ENCODE measurements around the gene LOXL3. TPM values are rescaled to one million over a fixed set of nuclear protein-coding genes. Genes with fewer than 3 reads are reported as not detected.

Gene LOXL3
- total and polyA plus RNA-seq, 2 of the 8 experiments (the other 6 are each of a cell fraction or from before 2014, with no cell fraction given): 22.4 to 27.2 TPM

DNA sequence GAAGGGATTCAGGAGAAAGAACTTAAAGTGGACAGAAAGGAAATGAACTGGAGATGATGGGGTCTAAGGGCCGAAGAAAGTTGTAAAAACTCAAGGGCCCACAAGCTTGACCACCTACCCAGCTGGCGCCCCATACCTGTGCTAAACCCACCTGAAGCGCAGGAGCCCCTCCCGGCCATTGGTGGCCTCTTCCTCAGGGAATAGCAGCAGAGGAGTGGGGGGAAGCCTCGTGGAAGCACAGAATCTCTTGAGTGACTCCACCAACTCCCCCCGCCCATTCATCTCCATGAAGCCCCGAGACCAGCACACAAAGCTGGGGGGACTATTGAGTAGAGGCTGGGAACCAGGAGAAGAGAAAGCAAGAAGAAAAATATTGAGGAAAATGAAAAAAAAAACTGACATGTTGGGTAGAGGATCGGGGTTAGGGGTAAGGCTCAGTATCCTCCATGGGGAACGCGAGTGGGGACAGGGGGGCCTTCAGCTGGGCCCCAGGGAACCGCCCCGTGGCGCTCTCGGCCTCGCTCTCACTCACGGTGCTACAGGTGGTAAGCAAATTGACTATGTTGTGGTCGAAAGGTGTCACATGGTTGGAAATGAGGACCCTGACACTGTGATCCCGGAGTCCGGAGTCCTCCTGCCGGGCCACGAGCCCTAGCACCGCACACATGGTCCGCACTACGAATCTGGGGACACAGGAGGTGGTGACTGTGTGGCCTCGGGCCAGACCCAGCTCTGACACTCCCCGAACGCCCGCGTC lies 25.0 kb downstream of the LOXL3 start (continued):
- TF ChIP-seq, protein P1, sequence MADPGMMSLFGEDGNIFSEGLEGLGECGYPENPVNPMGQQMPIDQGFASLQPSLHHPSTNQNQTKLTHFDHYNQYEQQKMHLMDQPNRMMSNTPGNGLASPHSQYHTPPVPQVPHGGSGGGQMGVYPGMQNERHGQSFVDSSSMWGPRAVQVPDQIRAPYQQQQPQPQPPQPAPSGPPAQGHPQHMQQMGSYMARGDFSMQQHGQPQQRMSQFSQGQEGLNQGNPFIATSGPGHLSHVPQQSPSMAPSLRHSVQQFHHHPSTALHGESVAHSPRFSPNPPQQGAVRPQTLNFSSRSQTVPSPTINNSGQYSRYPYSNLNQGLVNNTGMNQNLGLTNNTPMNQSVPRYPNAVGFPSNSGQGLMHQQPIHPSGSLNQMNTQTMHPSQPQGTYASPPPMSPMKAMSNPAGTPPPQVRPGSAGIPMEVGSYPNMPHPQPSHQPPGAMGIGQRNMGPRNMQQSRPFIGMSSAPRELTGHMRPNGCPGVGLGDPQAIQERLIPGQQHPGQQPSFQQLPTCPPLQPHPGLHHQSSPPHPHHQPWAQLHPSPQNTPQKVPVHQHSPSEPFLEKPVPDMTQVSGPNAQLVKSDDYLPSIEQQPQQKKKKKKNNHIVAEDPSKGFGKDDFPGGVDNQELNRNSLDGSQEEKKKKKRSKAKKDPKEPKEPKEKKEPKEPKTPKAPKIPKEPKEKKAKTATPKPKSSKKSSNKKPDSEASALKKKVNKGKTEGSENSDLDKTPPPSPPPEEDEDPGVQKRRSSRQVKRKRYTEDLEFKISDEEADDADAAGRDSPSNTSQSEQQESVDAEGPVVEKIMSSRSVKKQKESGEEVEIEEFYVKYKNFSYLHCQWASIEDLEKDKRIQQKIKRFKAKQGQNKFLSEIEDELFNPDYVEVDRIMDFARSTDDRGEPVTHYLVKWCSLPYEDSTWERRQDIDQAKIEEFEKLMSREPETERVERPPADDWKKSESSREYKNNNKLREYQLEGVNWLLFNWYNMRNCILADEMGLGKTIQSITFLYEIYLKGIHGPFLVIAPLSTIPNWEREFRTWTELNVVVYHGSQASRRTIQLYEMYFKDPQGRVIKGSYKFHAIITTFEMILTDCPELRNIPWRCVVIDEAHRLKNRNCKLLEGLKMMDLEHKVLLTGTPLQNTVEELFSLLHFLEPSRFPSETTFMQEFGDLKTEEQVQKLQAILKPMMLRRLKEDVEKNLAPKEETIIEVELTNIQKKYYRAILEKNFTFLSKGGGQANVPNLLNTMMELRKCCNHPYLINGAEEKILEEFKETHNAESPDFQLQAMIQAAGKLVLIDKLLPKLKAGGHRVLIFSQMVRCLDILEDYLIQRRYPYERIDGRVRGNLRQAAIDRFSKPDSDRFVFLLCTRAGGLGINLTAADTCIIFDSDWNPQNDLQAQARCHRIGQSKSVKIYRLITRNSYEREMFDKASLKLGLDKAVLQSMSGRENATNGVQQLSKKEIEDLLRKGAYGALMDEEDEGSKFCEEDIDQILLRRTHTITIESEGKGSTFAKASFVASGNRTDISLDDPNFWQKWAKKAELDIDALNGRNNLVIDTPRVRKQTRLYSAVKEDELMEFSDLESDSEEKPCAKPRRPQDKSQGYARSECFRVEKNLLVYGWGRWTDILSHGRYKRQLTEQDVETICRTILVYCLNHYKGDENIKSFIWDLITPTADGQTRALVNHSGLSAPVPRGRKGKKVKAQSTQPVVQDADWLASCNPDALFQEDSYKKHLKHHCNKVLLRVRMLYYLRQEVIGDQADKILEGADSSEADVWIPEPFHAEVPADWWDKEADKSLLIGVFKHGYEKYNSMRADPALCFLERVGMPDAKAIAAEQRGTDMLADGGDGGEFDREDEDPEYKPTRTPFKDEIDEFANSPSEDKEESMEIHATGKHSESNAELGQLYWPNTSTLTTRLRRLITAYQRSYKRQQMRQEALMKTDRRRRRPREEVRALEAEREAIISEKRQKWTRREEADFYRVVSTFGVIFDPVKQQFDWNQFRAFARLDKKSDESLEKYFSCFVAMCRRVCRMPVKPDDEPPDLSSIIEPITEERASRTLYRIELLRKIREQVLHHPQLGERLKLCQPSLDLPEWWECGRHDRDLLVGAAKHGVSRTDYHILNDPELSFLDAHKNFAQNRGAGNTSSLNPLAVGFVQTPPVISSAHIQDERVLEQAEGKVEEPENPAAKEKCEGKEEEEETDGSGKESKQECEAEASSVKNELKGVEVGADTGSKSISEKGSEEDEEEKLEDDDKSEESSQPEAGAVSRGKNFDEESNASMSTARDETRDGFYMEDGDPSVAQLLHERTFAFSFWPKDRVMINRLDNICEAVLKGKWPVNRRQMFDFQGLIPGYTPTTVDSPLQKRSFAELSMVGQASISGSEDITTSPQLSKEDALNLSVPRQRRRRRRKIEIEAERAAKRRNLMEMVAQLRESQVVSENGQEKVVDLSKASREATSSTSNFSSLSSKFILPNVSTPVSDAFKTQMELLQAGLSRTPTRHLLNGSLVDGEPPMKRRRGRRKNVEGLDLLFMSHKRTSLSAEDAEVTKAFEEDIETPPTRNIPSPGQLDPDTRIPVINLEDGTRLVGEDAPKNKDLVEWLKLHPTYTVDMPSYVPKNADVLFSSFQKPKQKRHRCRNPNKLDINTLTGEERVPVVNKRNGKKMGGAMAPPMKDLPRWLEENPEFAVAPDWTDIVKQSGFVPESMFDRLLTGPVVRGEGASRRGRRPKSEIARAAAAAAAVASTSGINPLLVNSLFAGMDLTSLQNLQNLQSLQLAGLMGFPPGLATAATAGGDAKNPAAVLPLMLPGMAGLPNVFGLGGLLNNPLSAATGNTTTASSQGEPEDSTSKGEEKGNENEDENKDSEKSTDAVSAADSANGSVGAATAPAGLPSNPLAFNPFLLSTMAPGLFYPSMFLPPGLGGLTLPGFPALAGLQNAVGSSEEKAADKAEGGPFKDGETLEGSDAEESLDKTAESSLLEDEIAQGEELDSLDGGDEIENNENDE (IDR thresholded peaks at IDR 0.05; ENCODE audit: insufficient replicate concordance, low read length): no peak
- TF ChIP-seq SRF (IDR thresholded peaks at IDR 0.05; ENCODE audit: low read depth, low read length) (no peak), BACH1 (IDR thresholded peaks at IDR 0.05; ENCODE audit: low read length) (0 out of 2 replicates have a peak, but pooled peaks have one; percentile 1), POU5F1 (IDR thresholded peaks at IDR 0.05; ENCODE audit: low read depth, low read length) (no peak), TAF1 (IDR thresholded peaks at IDR 0.05; ENCODE audit: low read depth, low read length) (no peak), NRF1 (IDR thresholded peaks at IDR 0.05; ENCODE audit: low read depth, low read length) (no peak)
- TF ChIP-seq, protein P2, sequence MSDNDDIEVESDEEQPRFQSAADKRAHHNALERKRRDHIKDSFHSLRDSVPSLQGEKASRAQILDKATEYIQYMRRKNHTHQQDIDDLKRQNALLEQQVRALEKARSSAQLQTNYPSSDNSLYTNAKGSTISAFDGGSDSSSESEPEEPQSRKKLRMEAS (IDR thresholded peaks at IDR 0.05): peak; percentile 58
- TF ChIP-seq, protein P3, sequence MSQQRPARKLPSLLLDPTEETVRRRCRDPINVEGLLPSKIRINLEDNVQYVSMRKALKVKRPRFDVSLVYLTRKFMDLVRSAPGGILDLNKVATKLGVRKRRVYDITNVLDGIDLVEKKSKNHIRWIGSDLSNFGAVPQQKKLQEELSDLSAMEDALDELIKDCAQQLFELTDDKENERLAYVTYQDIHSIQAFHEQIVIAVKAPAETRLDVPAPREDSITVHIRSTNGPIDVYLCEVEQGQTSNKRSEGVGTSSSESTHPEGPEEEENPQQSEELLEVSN (IDR thresholded peaks at IDR 0.05): no peak
